ENCODE data around the gene TMEM165.

Gene TMEM165

GRCh38 chr4:55380576-55380975, 15.2 kb upstream of the TMEM165 start:
- DNase-seq (ENCODE audit: low read depth), result no peak
- no peak overlapping the region for H3K4me3 ChIP-seq (ENCODE audit: control insufficient read depth, low read depth, low read length)
- TF ChIP-seq, protein P1, sequence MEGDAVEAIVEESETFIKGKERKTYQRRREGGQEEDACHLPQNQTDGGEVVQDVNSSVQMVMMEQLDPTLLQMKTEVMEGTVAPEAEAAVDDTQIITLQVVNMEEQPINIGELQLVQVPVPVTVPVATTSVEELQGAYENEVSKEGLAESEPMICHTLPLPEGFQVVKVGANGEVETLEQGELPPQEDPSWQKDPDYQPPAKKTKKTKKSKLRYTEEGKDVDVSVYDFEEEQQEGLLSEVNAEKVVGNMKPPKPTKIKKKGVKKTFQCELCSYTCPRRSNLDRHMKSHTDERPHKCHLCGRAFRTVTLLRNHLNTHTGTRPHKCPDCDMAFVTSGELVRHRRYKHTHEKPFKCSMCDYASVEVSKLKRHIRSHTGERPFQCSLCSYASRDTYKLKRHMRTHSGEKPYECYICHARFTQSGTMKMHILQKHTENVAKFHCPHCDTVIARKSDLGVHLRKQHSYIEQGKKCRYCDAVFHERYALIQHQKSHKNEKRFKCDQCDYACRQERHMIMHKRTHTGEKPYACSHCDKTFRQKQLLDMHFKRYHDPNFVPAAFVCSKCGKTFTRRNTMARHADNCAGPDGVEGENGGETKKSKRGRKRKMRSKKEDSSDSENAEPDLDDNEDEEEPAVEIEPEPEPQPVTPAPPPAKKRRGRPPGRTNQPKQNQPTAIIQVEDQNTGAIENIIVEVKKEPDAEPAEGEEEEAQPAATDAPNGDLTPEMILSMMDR (IDR thresholded peaks at IDR 0.05; ENCODE audit: control insufficient read depth, insufficient read depth, low read depth, low read length, missing control alignments), result no peak

GRCh38 chr4:55381502-55381901, 14.3 kb upstream of the TMEM165 start:
- DNase-seq (ENCODE audit: low read depth), result no peak
- TF ChIP-seq, protein P1 (IDR thresholded peaks at IDR 0.05; ENCODE audit: control insufficient read depth, insufficient read depth, low read depth, low read length, missing control alignments), result no peak
- no peak overlapping the region for H3K4me3 ChIP-seq (ENCODE audit: control insufficient read depth, low read depth, low read length)

- TF ChIP-seq, protein P1 (IDR thresholded peaks at IDR 0.05; ENCODE audit: control insufficient read depth, insufficient read depth, low read depth, low read length, missing control alignments), result no peak
- DNase-seq (ENCODE audit: low read depth), result no peak
- no peak overlapping the region for H3K4me3 ChIP-seq (ENCODE audit: control insufficient read depth, low read depth, low read length)
Observed at GRCh38 chr4:55382488-55383003, 13.2 kb upstream of the TMEM165 start.

DNA sequence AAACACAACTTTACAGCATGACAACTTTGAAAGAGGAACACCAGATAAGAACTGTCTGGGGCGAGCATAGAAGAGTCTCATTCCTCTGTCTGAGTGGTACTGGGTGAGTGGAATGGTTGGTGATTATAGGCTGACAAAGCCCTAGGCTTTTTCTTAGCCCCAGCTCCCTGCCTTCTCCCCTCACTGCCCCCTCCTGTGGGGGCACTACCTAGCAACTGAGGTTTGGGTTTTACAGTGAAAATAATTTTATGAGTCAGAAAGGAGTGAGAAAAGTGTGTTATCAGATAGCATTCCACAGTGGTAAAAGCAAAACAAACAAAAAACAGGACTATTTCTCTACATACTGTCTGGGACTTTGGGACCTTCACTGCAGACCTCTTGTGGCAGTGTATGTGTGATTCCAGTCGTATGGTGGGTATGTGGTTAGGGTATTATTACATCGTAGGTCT, 10.5 kb upstream of the TMEM165 start:
- no peak for DNase-seq (ENCODE audit: low read depth)
- H3K4me3 ChIP-seq (ENCODE audit: control insufficient read depth, low read depth, low read length), result no peak overlapping the region
- TF ChIP-seq, protein P1 (IDR thresholded peaks at IDR 0.05; ENCODE audit: control insufficient read depth, insufficient read depth, low read depth, low read length, missing control alignments), result no peak

DNA sequence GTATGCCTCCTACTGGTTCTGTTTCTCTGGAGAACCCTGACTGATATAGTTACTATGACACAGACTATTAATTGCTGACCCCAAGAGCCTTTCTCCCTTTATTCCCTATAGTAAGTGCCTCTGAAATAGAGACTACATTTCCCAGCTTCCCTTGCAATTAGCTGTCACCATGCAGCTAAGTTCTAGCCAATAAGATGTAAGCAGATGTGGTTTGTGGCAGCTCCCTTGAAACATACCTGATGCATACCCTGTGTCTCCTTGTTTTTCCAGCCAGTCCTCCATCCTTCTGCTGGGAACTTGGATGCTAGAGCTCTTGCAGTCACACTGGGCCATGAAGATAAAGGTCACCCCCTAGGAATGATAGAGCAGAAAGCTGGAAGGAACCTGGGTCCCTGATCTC, 9.7 kb upstream of the TMEM165 start:
- DNase-seq (ENCODE audit: low read depth), result no peak
- H3K4me3 ChIP-seq (ENCODE audit: control insufficient read depth, low read depth, low read length), result no peak overlapping the region
- TF ChIP-seq, protein P1 (IDR thresholded peaks at IDR 0.05; ENCODE audit: control insufficient read depth, insufficient read depth, low read depth, low read length, missing control alignments), result no peak

DNA sequence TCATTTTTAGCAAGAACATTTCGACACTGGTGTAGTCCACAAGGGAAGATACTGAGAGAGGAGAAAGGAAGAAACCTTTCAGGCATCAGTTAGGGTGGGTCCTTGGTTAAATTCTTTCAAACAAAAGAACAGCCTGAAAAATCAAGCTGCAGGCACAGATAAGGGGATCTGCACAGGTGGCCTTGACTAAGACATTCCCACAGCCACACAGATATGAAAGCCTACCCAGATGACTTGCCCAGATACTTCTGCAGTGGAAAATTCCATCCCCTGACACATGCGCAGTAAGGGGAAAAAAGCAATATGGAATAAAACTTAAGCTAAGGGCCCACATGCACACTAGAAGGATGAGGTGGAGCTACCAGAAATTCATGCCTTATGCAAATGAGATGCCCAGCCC, 8.9 kb upstream of the TMEM165 start:
- TF ChIP-seq, protein P1 (IDR thresholded peaks at IDR 0.05; ENCODE audit: control insufficient read depth, insufficient read depth, low read depth, low read length, missing control alignments), result no peak
- no peak for DNase-seq (ENCODE audit: low read depth)
- H3K4me3 ChIP-seq (ENCODE audit: control insufficient read depth, low read depth, low read length), result no peak overlapping the region

Data from AG09309 (cell line).